Activated CD4-positive, alpha-beta T cell treated with anti-CD3 and anti-CD28 coated beads, Interleukin-2, amount 10 ng/mL, durations not matched to agents 24 days and 14 days (primary cell): ENCODE data around the gene RIN3. TPM values are rescaled to one million over a fixed set of nuclear protein-coding genes. Genes with fewer than 3 reads are reported as not detected.

Experiments
- DNase-seq: peaks from one replicate; pipeline ENCODE4 v3.0.0; 2022
- H3K27ac Mint-ChIP-seq: one replicate; pipeline ENCODE4 v1.8.0; 2022; ENCODE audit warnings: mild to moderate bottlenecking, mixed read lengths
- H3K27me3 Mint-ChIP-seq: one replicate; pipeline ENCODE4 v1.8.0; 2022; ENCODE audit warnings: mixed read lengths
- H3K36me3 Mint-ChIP-seq: one replicate; pipeline ENCODE4 v1.8.0; 2022; ENCODE audit warnings: low read depth, mild to moderate bottlenecking, mixed read lengths
- H3K4me1 Mint-ChIP-seq: one replicate; pipeline ENCODE4 v1.8.0; 2021; ENCODE audit warnings: mixed read lengths
- H3K4me3 Mint-ChIP-seq: one replicate; pipeline ENCODE4 v1.8.0; 2022; ENCODE audit warnings: mild to moderate bottlenecking, moderate library complexity, mixed read lengths
- H3K9me3 Mint-ChIP-seq: one replicate; pipeline ENCODE4 v1.8.0; 2021; ENCODE audit warnings: mixed read lengths
- intact Hi-C: fragments of 100-400 bp; cut with micrococcal nuclease; formaldehyde crosslinking; loops from one replicate; pipeline ENCODE4 v1.15.1; 2023
- total RNA-seq: library from RNA; stranded (reverse); gene quantifications from 2 replicates; pipeline ENCODE4 v1.2.3, GENCODE V29; 2022

The RIN3 gene
- total RNA-seq, 1 donor from 2014 or later = 21.5 TPM

GRCh38 chr14:92492258-92492657 lies 21.3 kb upstream of the RIN3 start:
- Mint-ChIP-seq H3K36me3 (no peaks in the 10 kb centered on the region), H3K27ac (no peak overlapping the region), H3K4me3 (no peak overlapping the region), H3K9me3 (no peaks in the 10 kb centered on the region), H3K4me1 (no peaks in the 10 kb centered on the region), H3K27me3 (peaks cover 18% of the 10 kb centered on the region)
- intact Hi-C loops = no loop called here
- DNase-seq = no peak

- peaks cover 17% of the 10 kb centered on the region for H3K27me3 Mint-ChIP-seq
- H3K4me3 Mint-ChIP-seq = no peak overlapping the region
- no peaks in the 10 kb centered on the region for H3K4me1 Mint-ChIP-seq
- H3K9me3 Mint-ChIP-seq = no peaks in the 10 kb centered on the region
- intact Hi-C loops = no loop called here
- no peak for DNase-seq
- H3K36me3 Mint-ChIP-seq = no peaks in the 10 kb centered on the region
- no peak overlapping the region for H3K27ac Mint-ChIP-seq
These were observed 20.6 kb upstream of the RIN3 start for GRCh38 chr14:92493024-92493423.

- Mint-ChIP-seq H3K27ac (no peak overlapping the region), H3K36me3 (no peaks in the 10 kb centered on the region), H3K4me1 (no peaks in the 10 kb centered on the region), H3K27me3 (peaks cover 17% of the 10 kb centered on the region), H3K4me3 (no peak overlapping the region), H3K9me3 (no peaks in the 10 kb centered on the region)
- no peak for DNase-seq
- intact Hi-C loops = no loop called here
These were observed 20.1 kb upstream of the RIN3 start for GRCh38 chr14:92493492-92493891.

- peaks cover 17% of the 10 kb centered on the region for H3K27me3 Mint-ChIP-seq
- H3K36me3 Mint-ChIP-seq = no peaks in the 10 kb centered on the region
- intact Hi-C loops = no loop called here
- DNase-seq = no peak
- no peak overlapping the region for H3K4me3 Mint-ChIP-seq
- H3K27ac Mint-ChIP-seq = no peak overlapping the region
- no peaks in the 10 kb centered on the region for H3K4me1 Mint-ChIP-seq
- H3K9me3 Mint-ChIP-seq = no peaks in the 10 kb centered on the region
These were observed 19.1 kb upstream of the RIN3 start for GRCh38 chr14:92494512-92494911.

GRCh38 chr14:92495027-92495426 lies 18.6 kb upstream of the RIN3 start:
- Mint-ChIP-seq H3K36me3 (no peaks in the 10 kb centered on the region), H3K4me1 (no peaks in the 10 kb centered on the region), H3K9me3 (no peaks in the 10 kb centered on the region), H3K27me3 (peaks cover 17% of the 10 kb centered on the region), H3K27ac (no peak overlapping the region), H3K4me3 (no peak overlapping the region)
- no peak for DNase-seq
- intact Hi-C loops = no loop called here

GRCh38 chr14:92496191-92496857 lies 17.3 kb upstream of the RIN3 start:
- H3K36me3 Mint-ChIP-seq = no peaks in the 10 kb centered on the region
- no peaks in the 10 kb centered on the region for H3K4me1 Mint-ChIP-seq
- no peak overlapping the region for H3K27ac Mint-ChIP-seq
- H3K4me3 Mint-ChIP-seq = no peak overlapping the region
- H3K9me3 Mint-ChIP-seq = no peaks in the 10 kb centered on the region
- peaks cover 19% of the 10 kb centered on the region for H3K27me3 Mint-ChIP-seq
- intact Hi-C loops = no loop called here
- DNase-seq = no peak

- H3K9me3 Mint-ChIP-seq = no peaks in the 10 kb centered on the region
- no peak overlapping the region for H3K4me3 Mint-ChIP-seq
- H3K27ac Mint-ChIP-seq = no peak overlapping the region
- intact Hi-C loops = no loop called here
- no peak for DNase-seq
- H3K4me1 Mint-ChIP-seq = no peaks in the 10 kb centered on the region
- no peaks in the 10 kb centered on the region for H3K36me3 Mint-ChIP-seq
- peaks cover 24% of the 10 kb centered on the region for H3K27me3 Mint-ChIP-seq
These were observed 16.2 kb upstream of the RIN3 start for GRCh38 chr14:92497391-92497790.

GRCh38 chr14:92499234-92499633 lies 14.3 kb upstream of the RIN3 start:
- no peak overlapping the region for H3K27ac Mint-ChIP-seq
- no peak overlapping the region for H3K4me3 Mint-ChIP-seq
- H3K27me3 Mint-ChIP-seq = peaks cover 19% of the 10 kb centered on the region
- no peaks in the 10 kb centered on the region for H3K36me3 Mint-ChIP-seq
- no peak for DNase-seq
- intact Hi-C loops = no loop called here
- no peaks in the 10 kb centered on the region for H3K9me3 Mint-ChIP-seq
- no peaks in the 10 kb centered on the region for H3K4me1 Mint-ChIP-seq

- no peak for DNase-seq
- Mint-ChIP-seq H3K4me1 (no peaks in the 10 kb centered on the region), H3K4me3 (no peak overlapping the region), H3K27me3 (peaks cover 22% of the 10 kb centered on the region), H3K36me3 (no peaks in the 10 kb centered on the region), H3K27ac (no peak overlapping the region), H3K9me3 (no peaks in the 10 kb centered on the region)
- intact Hi-C loops = no loop called here
These were observed 13.1 kb upstream of the RIN3 start for GRCh38 chr14:92500491-92500941.

GRCh38 chr14:92501891-92502351 lies 11.7 kb upstream of the RIN3 start:
- DNase-seq = no peak
- H3K9me3 Mint-ChIP-seq = no peaks in the 10 kb centered on the region
- H3K4me3 Mint-ChIP-seq = no peak overlapping the region
- no peaks in the 10 kb centered on the region for H3K36me3 Mint-ChIP-seq
- peaks cover 25% of the 10 kb centered on the region for H3K27me3 Mint-ChIP-seq
- no peak overlapping the region for H3K27ac Mint-ChIP-seq
- intact Hi-C loops = no loop called here
- H3K4me1 Mint-ChIP-seq = peaks cover 5% of the 10 kb centered on the region

- intact Hi-C loops = no loop called here
- H3K36me3 Mint-ChIP-seq = no peaks in the 10 kb centered on the region
- no peaks in the 10 kb centered on the region for H3K9me3 Mint-ChIP-seq
- H3K4me1 Mint-ChIP-seq = peaks cover 10% of the 10 kb centered on the region
- H3K4me3 Mint-ChIP-seq = no peak overlapping the region
- DNase-seq = no peak
- no peak overlapping the region for H3K27ac Mint-ChIP-seq
- H3K27me3 Mint-ChIP-seq = peaks cover 28% of the 10 kb centered on the region
These were observed 10.9 kb upstream of the RIN3 start for GRCh38 chr14:92502541-92503286.

GRCh38 chr14:92503756-92504491 lies 9.7 kb upstream of the RIN3 start:
- peaks cover 10% of the 10 kb centered on the region for H3K4me1 Mint-ChIP-seq
- H3K4me3 Mint-ChIP-seq = no peak overlapping the region
- no peak overlapping the region for H3K27ac Mint-ChIP-seq
- DNase-seq = no peak
- peaks cover 37% of the 10 kb centered on the region for H3K27me3 Mint-ChIP-seq
- H3K36me3 Mint-ChIP-seq = no peaks in the 10 kb centered on the region
- H3K9me3 Mint-ChIP-seq = no peaks in the 10 kb centered on the region
- intact Hi-C loops = no loop called here

- Mint-ChIP-seq H3K4me3 (no peak overlapping the region), H3K9me3 (no peaks in the 10 kb centered on the region), H3K27me3 (peaks cover 44% of the 10 kb centered on the region), H3K27ac (no peak overlapping the region), H3K4me1 (peaks cover 10% of the 10 kb centered on the region), H3K36me3 (no peaks in the 10 kb centered on the region)
- no peak for DNase-seq
- intact Hi-C loops = no loop called here
These were observed 7.8 kb upstream of the RIN3 start for GRCh38 chr14:92505826-92506225.

GRCh38 chr14:92506231-92506630 lies 7.3 kb upstream of the RIN3 start:
- no peaks in the 10 kb centered on the region for H3K9me3 Mint-ChIP-seq
- peaks cover 48% of the 10 kb centered on the region for H3K27me3 Mint-ChIP-seq
- H3K4me3 Mint-ChIP-seq = no peak overlapping the region
- no peak for DNase-seq
- no peaks in the 10 kb centered on the region for H3K36me3 Mint-ChIP-seq
- intact Hi-C loops = no loop called here
- H3K4me1 Mint-ChIP-seq = peaks cover 10% of the 10 kb centered on the region
- H3K27ac Mint-ChIP-seq = no peak overlapping the region
